H9 (cell line): Measurements from ENCODE around the gene DLEC1. TPM values are rescaled to one million over a fixed set of nuclear protein-coding genes. Genes with fewer than 3 reads are reported as not detected.
"Not testable (repeated sequence)": the region's sequence is repeated elsewhere in the genome, so short reads cannot be mapped to it uniquely, and the experiment has no call there.

ENCODE experiments used
- DNase-seq: peaks from one replicate; pipeline ENCODE4 v3.0.0-alpha.2; 2017
- H2AFZ ChIP-seq: one replicate; pipeline ENCODE4 v1.6.1; 2013; ENCODE audit warnings: mild to moderate bottlenecking, low read length, control low read depth, moderate library complexity
- H2AK5ac ChIP-seq: 2 replicates; pipeline ENCODE4 v1.6.1; 2013; ENCODE audit warnings: low read length, control low read depth, mixed read lengths; ENCODE audit not compliant: insufficient read length
- H2BK120ac ChIP-seq: one replicate; pipeline ENCODE4 v1.6.1; 2013; ENCODE audit warnings: low read depth, mild to moderate bottlenecking, low read length, control low read depth, inconsistent platforms; ENCODE audit not compliant: poor library complexity, severe bottlenecking
- H2BK12ac ChIP-seq: 2 replicates; pipeline ENCODE4 v1.6.1; 2013; ENCODE audit warnings: low read length, control low read depth, mixed read lengths, low read depth; ENCODE audit not compliant: insufficient read length
- H2BK15ac ChIP-seq: 2 replicates; pipeline ENCODE4 v1.6.1; 2013; ENCODE audit warnings: low read depth, low read length, control low read depth
- H2BK20ac ChIP-seq: one replicate; pipeline ENCODE4 v1.6.1; 2013; ENCODE audit warnings: low read depth, mild to moderate bottlenecking, low read length, control low read depth, inconsistent platforms; ENCODE audit not compliant: poor library complexity, severe bottlenecking
- H2BK5ac ChIP-seq: 2 replicates; pipeline ENCODE4 v1.6.1; 2013; ENCODE audit warnings: low read length, control low read depth, mixed read lengths; ENCODE audit not compliant: insufficient read length
- H3K14ac ChIP-seq: 2 replicates; pipeline ENCODE4 v1.6.1; 2013; ENCODE audit warnings: low read length, control low read depth; ENCODE audit not compliant: insufficient read depth
- H3K18ac ChIP-seq: 2 replicates; pipeline ENCODE4 v1.6.1; 2013; ENCODE audit warnings: low read depth, mild to moderate bottlenecking, mixed read lengths, low read length, control low read depth; ENCODE audit not compliant: insufficient read length
- H3K23ac ChIP-seq: 2 replicates; pipeline ENCODE4 v1.6.1; 2013; ENCODE audit warnings: low read length, control low read depth, mixed read lengths, low read depth; ENCODE audit not compliant: insufficient read length
- H3K23me2 ChIP-seq: 2 replicates; pipeline ENCODE4 v1.6.1; 2013; ENCODE audit warnings: low read depth, mild to moderate bottlenecking, mixed read lengths, low read length, control low read depth; ENCODE audit not compliant: insufficient read length, poor library complexity, severe bottlenecking
- H3K27ac ChIP-seq: 2 replicates; pipeline ENCODE4 v1.5.1; 2013; ENCODE audit warnings: low read length, control low read depth, mixed read lengths, low read depth; ENCODE audit not compliant: insufficient read length
- H3K27me3 ChIP-seq: 2 replicates; pipeline ENCODE4 v1.6.1; 2013; ENCODE audit warnings: low read length, control low read depth, inconsistent platforms; ENCODE audit not compliant: insufficient read depth
- H3K4ac ChIP-seq: 2 replicates; pipeline ENCODE4 v1.6.1; 2013; ENCODE audit warnings: low read depth, mild to moderate bottlenecking, control low read depth, inconsistent platforms, low read length, moderate library complexity
- H3K4me1 ChIP-seq: 2 replicates; pipeline ENCODE4 v1.6.1; 2013; ENCODE audit warnings: low read length, control low read depth, inconsistent platforms; ENCODE audit not compliant: insufficient read depth
- H3K4me2 ChIP-seq: 2 replicates; pipeline ENCODE4 v1.6.1; 2013; ENCODE audit warnings: low read length, control low read depth, mixed read lengths; ENCODE audit not compliant: insufficient read length, insufficient read depth
- H3K56ac ChIP-seq: 2 replicates; pipeline ENCODE4 v1.6.1; 2013; ENCODE audit warnings: low read depth, mild to moderate bottlenecking, mixed read lengths, low read length, control low read depth; ENCODE audit not compliant: insufficient read length
- H3K79me1 ChIP-seq: 2 replicates; pipeline ENCODE4 v1.6.1; 2013; ENCODE audit warnings: low read depth, mild to moderate bottlenecking, moderate library complexity, low read length, control low read depth, inconsistent platforms; ENCODE audit not compliant: insufficient read depth, poor library complexity, severe bottlenecking
- H3K79me2 ChIP-seq: 2 replicates; pipeline ENCODE4 v1.6.1; 2013; ENCODE audit warnings: low read length, control low read depth, inconsistent platforms; ENCODE audit not compliant: insufficient read depth
- H3K9ac ChIP-seq: 2 replicates; pipeline ENCODE4 v1.6.1; 2013; ENCODE audit warnings: low read length, control low read depth, mixed read lengths; ENCODE audit not compliant: insufficient read length; ENCODE audit errors: extremely low read depth
- H3K9me3 ChIP-seq: one replicate; pipeline ENCODE4 v1.6.1; 2013; ENCODE audit warnings: low read depth, low read length, inconsistent platforms; ENCODE audit not compliant: control insufficient read depth
- H3T11ph ChIP-seq: one replicate; pipeline ENCODE4 v1.6.1; 2013; ENCODE audit warnings: mild to moderate bottlenecking, low read length, control low read depth, inconsistent platforms
- H4K20me1 ChIP-seq: one replicate; pipeline ENCODE4 v1.6.1; 2013; ENCODE audit not compliant: control insufficient read depth, insufficient read length, insufficient read depth
- H4K5ac ChIP-seq: 2 replicates; pipeline ENCODE4 v1.6.1; 2013; ENCODE audit warnings: low read depth, mild to moderate bottlenecking, mixed read lengths, low read length, control low read depth; ENCODE audit not compliant: insufficient read length
- H4K8ac ChIP-seq: replicated peaks from 2 replicates; pipeline ENCODE4 v1.6.1; 2013; ENCODE audit warnings: low read length, control low read depth, mixed read lengths, low read depth; ENCODE audit not compliant: insufficient read length
- H4K91ac ChIP-seq: 2 replicates; pipeline ENCODE4 v1.6.1; 2013; ENCODE audit warnings: low read depth, mild to moderate bottlenecking, moderate library complexity, mixed read lengths, low read length, control low read depth; ENCODE audit not compliant: insufficient read length
- H3K27ac Mint-ChIP-seq, 3 experiments: 2 replicates in 2 of 3; 3 replicates in 1 of 3; pipeline ENCODE4 v1.8.0; 2020 to 2021; ENCODE audit warnings: mixed read lengths in 3 of 3, mild to moderate bottlenecking in 1 of 3, moderate library complexity in 1 of 3
- H3K27me3 Mint-ChIP-seq: 2 replicates; pipeline ENCODE4 v1.8.0; 2021; ENCODE audit warnings: low read depth, mild to moderate bottlenecking, moderate library complexity, mixed read lengths
- H3K36me3 Mint-ChIP-seq, 3 experiments: 2 replicates in 2 of 3; 3 replicates in 1 of 3; pipeline ENCODE4 v1.8.0; 2020 to 2021; ENCODE audit warnings: low read depth in 3 of 3, mixed read lengths in 3 of 3; ENCODE audit not compliant: insufficient read depth in 1 of 3
- H3K4me1 Mint-ChIP-seq, 2 experiments: 2 replicates each; pipeline ENCODE4 v1.8.0; 2020; ENCODE audit warnings: mixed read lengths in 2 of 2
- H3K4me3 Mint-ChIP-seq, 2 experiments: 2 replicates in 1 of 2; 3 replicates in 1 of 2; pipeline ENCODE4 v1.8.0; 2020 to 2021; ENCODE audit warnings: mild to moderate bottlenecking in 2 of 2, mixed read lengths in 2 of 2, moderate library complexity in 1 of 2
- H3K9me3 Mint-ChIP-seq, 2 experiments: 2 replicates in 1 of 2; 3 replicates in 1 of 2; pipeline ENCODE4 v1.8.0; 2020; ENCODE audit warnings: mild to moderate bottlenecking in 2 of 2, mixed read lengths in 2 of 2, moderate library complexity in 1 of 2
- CTCF ChIP-seq: fragments of 200-600 bp; sonication (generic); conservative IDR thresholded peaks from 3 replicates; pipeline ENCODE4 v1.8.0; 2021; ENCODE audit warnings: antibody characterized with exemption, mild to moderate bottlenecking
- WGBS: extraction: QIAGEN DNeasy Blood & Tissue Kit; methylation state at CpG from one replicate; pipeline ENCODE4 v1.1.7; 2013; ENCODE audit warnings: missing lambda C conversion rate, low lambda C conversion rate, mixed read lengths; ENCODE audit not compliant: insufficient read length; ENCODE audit errors: extremely low coverage; 5-methylcytosine and 5-hydroxymethylcytosine counted together
- total RNA-seq: library from RNA; stranded (reverse); gene quantifications from 2 replicates; pipeline ENCODE4 v1.2.1, GENCODE V29; 2021

The DLEC1 gene
- total RNA-seq, 1 experiment from 2014 or later: 2.1 TPM

- H3K4me1 Mint-ChIP-seq: no peaks in the 10 kb centered on the region
- H3K9ac ChIP-seq: no peak overlapping the region
- H2BK120ac ChIP-seq: no peak overlapping the region
- H2AK5ac ChIP-seq: no peak overlapping the region
- no peak overlapping the region for H2BK5ac ChIP-seq
- no CpG with 5 or more reads among the region's 5 CpGs for WGBS
- DNase-seq: no peak
- no peak overlapping the region for H3K56ac ChIP-seq
- no peak overlapping the region for H3K14ac ChIP-seq
- H3K36me3 Mint-ChIP-seq: no peaks in the 10 kb centered on the region
- no peaks in the 10 kb centered on the region for H4K20me1 ChIP-seq
- no peaks in the 10 kb centered on the region for H3K9me3 ChIP-seq
- H3K79me2 ChIP-seq: no peaks in the 10 kb centered on the region
- H2BK12ac ChIP-seq: no peak overlapping the region
- TF ChIP-seq CTCF: no peak
- H3K4me3 Mint-ChIP-seq: no peak overlapping the region
- H3K23me2 ChIP-seq: no peaks in the 10 kb centered on the region
- H3K4me2 ChIP-seq: no peak overlapping the region
- no peaks in the 10 kb centered on the region for H3K9me3 Mint-ChIP-seq
- no peaks in the 10 kb centered on the region for H3K27me3 Mint-ChIP-seq
- H4K8ac ChIP-seq: no peak overlapping the region
- no peak overlapping the region for H4K91ac ChIP-seq
- H3K27ac ChIP-seq: no peak overlapping the region
- no peak overlapping the region for H3K23ac ChIP-seq
- H3K79me1 ChIP-seq: no peaks in the 10 kb centered on the region
- no peak overlapping the region for H3K4ac ChIP-seq
- no peaks in the 10 kb centered on the region for H3K27me3 ChIP-seq
- no peak overlapping the region for H3K27ac Mint-ChIP-seq
- H3K18ac ChIP-seq: no peak overlapping the region
- H2AFZ ChIP-seq: no peak overlapping the region
- H2BK20ac ChIP-seq: no peak overlapping the region
- H4K5ac ChIP-seq: no peak overlapping the region
- H3K4me1 ChIP-seq: no peaks in the 10 kb centered on the region
- no peak overlapping the region for H3T11ph ChIP-seq
- H2BK15ac ChIP-seq: no peak overlapping the region
Measured at GRCh38 chr3:38158472-38158871, 119.5 kb downstream of the DLEC1 start.

DNA sequence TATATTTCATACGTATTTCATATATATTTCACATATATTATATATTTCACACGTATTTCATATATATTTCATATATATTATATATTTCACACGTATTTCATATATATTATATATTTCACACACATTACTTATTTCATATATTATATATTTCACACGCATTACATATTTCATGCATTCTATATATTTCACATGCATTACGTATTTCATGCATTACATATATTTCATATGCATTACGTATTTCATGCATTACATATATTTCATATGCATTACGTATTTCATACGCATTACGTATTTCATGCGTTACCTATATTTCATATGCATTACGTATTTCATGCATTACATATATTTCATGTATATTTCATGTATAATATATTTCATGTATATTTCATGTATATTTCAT lies 121.7 kb downstream of the DLEC1 start:
- H3T11ph ChIP-seq, H3K4me1 Mint-ChIP-seq, H2AFZ ChIP-seq, H3K4me2 ChIP-seq, H3K23me2 ChIP-seq, H2BK15ac ChIP-seq, H2BK5ac ChIP-seq, H4K91ac ChIP-seq, H3K9me3 ChIP-seq, H2BK20ac ChIP-seq, H3K27ac Mint-ChIP-seq, H4K5ac ChIP-seq, H3K23ac ChIP-seq, H4K20me1 ChIP-seq, H3K27ac ChIP-seq, DNase-seq, H3K4me1 ChIP-seq, H3K18ac ChIP-seq, H3K14ac ChIP-seq, H3K4ac ChIP-seq, H4K8ac ChIP-seq, H3K36me3 Mint-ChIP-seq, H3K27me3 ChIP-seq, H3K9me3 Mint-ChIP-seq, H3K79me2 ChIP-seq, H2AK5ac ChIP-seq, H2BK12ac ChIP-seq, H2BK120ac ChIP-seq, H3K4me3 Mint-ChIP-seq, H3K56ac ChIP-seq, H3K79me1 ChIP-seq, H3K27me3 Mint-ChIP-seq, H3K9ac ChIP-seq: not testable (repeated sequence)
- 100% methylated on average over 3 of the region's 11 CpGs for WGBS
